K562 (cell line): ENCODE data around the gene SPTBN5. TPM values are rescaled to one million over a fixed set of nuclear protein-coding genes. Genes with fewer than 3 reads are reported as not detected.

Source experiments
- E2F5 ChIP-seq: sonication (generic); formaldehyde crosslinking; IDR thresholded peaks from 2 replicates; pipeline ENCODE4 v1.8.0; 2022; ENCODE audit warnings: mild to moderate bottlenecking, missing genetic modification reagents
- E4F1 ChIP-seq: fragments of 250-450 bp; sonication (Bioruptor Pico); IDR thresholded peaks from 2 replicates; pipeline ENCODE4 v1.5.0; 2021; ENCODE audit warnings: mild to moderate bottlenecking, borderline replicate concordance
- ELF4 ChIP-seq: fragments of 450-650 bp; formaldehyde crosslinking; IDR thresholded peaks from 2 replicates; pipeline ENCODE4 v1.4.0; 2022; ENCODE audit warnings: missing genetic modification characterization
- ELK3 ChIP-seq: fragments of 450-650 bp; formaldehyde crosslinking; IDR thresholded peaks from 2 replicates; pipeline ENCODE4 v1.4.0; 2020; ENCODE audit warnings: mild to moderate bottlenecking
- ERF ChIP-seq: fragments of 450-650 bp; formaldehyde crosslinking; IDR thresholded peaks from 2 replicates; pipeline ENCODE4 v1.4.0; 2020; ENCODE audit warnings: mild to moderate bottlenecking, mixed read lengths
- RBM34 ChIP-seq: fragments of 200-400 bp; formaldehyde crosslinking; IDR thresholded peaks from 2 replicates; pipeline ENCODE4 v1.6.1; 2018; ENCODE audit warnings: low read length, borderline replicate concordance; ENCODE audit not compliant: insufficient read depth
- RCOR1 ChIP-seq, 2 experiments: IDR thresholded peaks; 2 replicates each; pipeline ENCODE4 v1.6.1; 2012; ENCODE audit warnings: low read depth in 2 of 2, low read length in 2 of 2, borderline replicate concordance in 1 of 2, improper control_type of control experiment in 1 of 2
- SREBF2 ChIP-seq: sonication (generic); formaldehyde crosslinking; IDR thresholded peaks from 2 replicates; pipeline ENCODE4 v1.4.0; 2020; ENCODE audit warnings: mild to moderate bottlenecking, missing genetic modification reagents
- TBP ChIP-seq: optimal IDR thresholded peaks from 2 replicates; pipeline ENCODE3; 2011; ENCODE audit warnings: low read depth, low read length, improper control_type of control experiment
- ZNF124 ChIP-seq: sonication (generic); formaldehyde crosslinking; IDR thresholded peaks from 2 replicates; pipeline ENCODE4 v1.8.1; 2022; ENCODE audit warnings: missing genetic modification reagents
- ZNF239 ChIP-seq: fragments of 250-450 bp; sonication (Bioruptor Pico); IDR thresholded peaks from 2 replicates; pipeline ENCODE4 v1.4.0; 2020; ENCODE audit warnings: mild to moderate bottlenecking
- polyA plus RNA-seq, 8 experiments: library from polyadenylated mRNA; depleted of rRNA in 4 of 8; stranded (reverse) in 5 of 8; unstranded in 3 of 8; fragments of >200 nt; fragmentation: Nextera tagmentation in 2 of 8; fragmentation: Illumina TruSeq in 1 of 8; extraction: Ambion mirVana in 2 of 8; extraction: Trizol in 1 of 8; gene quantifications; 2 replicates each; pipeline versions ENCODE4 v1.2.1 to v1.2.3, GENCODE V29; 2011 to 2014; ENCODE audit warnings: inconsistent platforms in 1 of 8, missing spikeins in 1 of 8
- total RNA-seq, 7 experiments: library from RNA; depleted of rRNA in 6 of 7; stranded (reverse); fragments of >200 nt in 6 of 7; fragmentation: Illumina TruSeq in 2 of 7; extraction: Trizol in 2 of 7; gene quantifications; 2 replicates each; pipeline versions ENCODE4 v1.2.1 to v1.2.3, GENCODE V29; 2011 to 2021; ENCODE audit warnings: low replicate concordance in 1 of 7
- TF ChIP-seq, protein P1 (sequence below): sonication (generic); formaldehyde crosslinking; IDR thresholded peaks from 2 replicates; pipeline ENCODE4 v1.8.1; 2023; ENCODE audit warnings: mild to moderate bottlenecking, missing genetic modification reagents
- TF ChIP-seq, protein P2 (sequence below), 2 experiments: fragments of 450-650 bp; IDR thresholded peaks; 2 replicates each; pipeline ENCODE4 v1.6.1; 2016; ENCODE audit warnings: mild to moderate bottlenecking in 2 of 2, borderline replicate concordance in 1 of 2, low read depth in 1 of 2, moderate library complexity in 1 of 2

SPTBN5 gene
- total and polyA plus RNA-seq, 9 of the 15 experiments (the other 6 are each of a cell fraction or from before 2014, with no cell fraction given), result 0.02 TPM; not detected in 8

- TF ChIP-seq, protein P1, sequence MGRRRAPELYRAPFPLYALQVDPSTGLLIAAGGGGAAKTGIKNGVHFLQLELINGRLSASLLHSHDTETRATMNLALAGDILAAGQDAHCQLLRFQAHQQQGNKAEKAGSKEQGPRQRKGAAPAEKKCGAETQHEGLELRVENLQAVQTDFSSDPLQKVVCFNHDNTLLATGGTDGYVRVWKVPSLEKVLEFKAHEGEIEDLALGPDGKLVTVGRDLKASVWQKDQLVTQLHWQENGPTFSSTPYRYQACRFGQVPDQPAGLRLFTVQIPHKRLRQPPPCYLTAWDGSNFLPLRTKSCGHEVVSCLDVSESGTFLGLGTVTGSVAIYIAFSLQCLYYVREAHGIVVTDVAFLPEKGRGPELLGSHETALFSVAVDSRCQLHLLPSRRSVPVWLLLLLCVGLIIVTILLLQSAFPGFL (CRISPR knock-in tag), result no peak
- TF ChIP-seq ZNF124 (CRISPR knock-in tag) (no peak), ELK3 (CRISPR knock-in tag) (no peak), E4F1 (no peak), TBP (no peak), RBM34 (no peak), RCOR1 (IDR thresholded peaks at IDR 0.05; ENCODE audit: borderline replicate concordance in 1 of 2, low read depth in 2 of 2, low read length in 2 of 2) (0 out of 4 replicates have a peak, but pooled peaks of 1 of the 2 experiments have one; percentile 56), E2F5 (CRISPR knock-in tag) (no peak), ERF (no peak), SREBF2 (CRISPR knock-in tag) (no peak), ELF4 (CRISPR knock-in tag) (no peak), ZNF239 (no peak)
- TF ChIP-seq, protein P2, sequence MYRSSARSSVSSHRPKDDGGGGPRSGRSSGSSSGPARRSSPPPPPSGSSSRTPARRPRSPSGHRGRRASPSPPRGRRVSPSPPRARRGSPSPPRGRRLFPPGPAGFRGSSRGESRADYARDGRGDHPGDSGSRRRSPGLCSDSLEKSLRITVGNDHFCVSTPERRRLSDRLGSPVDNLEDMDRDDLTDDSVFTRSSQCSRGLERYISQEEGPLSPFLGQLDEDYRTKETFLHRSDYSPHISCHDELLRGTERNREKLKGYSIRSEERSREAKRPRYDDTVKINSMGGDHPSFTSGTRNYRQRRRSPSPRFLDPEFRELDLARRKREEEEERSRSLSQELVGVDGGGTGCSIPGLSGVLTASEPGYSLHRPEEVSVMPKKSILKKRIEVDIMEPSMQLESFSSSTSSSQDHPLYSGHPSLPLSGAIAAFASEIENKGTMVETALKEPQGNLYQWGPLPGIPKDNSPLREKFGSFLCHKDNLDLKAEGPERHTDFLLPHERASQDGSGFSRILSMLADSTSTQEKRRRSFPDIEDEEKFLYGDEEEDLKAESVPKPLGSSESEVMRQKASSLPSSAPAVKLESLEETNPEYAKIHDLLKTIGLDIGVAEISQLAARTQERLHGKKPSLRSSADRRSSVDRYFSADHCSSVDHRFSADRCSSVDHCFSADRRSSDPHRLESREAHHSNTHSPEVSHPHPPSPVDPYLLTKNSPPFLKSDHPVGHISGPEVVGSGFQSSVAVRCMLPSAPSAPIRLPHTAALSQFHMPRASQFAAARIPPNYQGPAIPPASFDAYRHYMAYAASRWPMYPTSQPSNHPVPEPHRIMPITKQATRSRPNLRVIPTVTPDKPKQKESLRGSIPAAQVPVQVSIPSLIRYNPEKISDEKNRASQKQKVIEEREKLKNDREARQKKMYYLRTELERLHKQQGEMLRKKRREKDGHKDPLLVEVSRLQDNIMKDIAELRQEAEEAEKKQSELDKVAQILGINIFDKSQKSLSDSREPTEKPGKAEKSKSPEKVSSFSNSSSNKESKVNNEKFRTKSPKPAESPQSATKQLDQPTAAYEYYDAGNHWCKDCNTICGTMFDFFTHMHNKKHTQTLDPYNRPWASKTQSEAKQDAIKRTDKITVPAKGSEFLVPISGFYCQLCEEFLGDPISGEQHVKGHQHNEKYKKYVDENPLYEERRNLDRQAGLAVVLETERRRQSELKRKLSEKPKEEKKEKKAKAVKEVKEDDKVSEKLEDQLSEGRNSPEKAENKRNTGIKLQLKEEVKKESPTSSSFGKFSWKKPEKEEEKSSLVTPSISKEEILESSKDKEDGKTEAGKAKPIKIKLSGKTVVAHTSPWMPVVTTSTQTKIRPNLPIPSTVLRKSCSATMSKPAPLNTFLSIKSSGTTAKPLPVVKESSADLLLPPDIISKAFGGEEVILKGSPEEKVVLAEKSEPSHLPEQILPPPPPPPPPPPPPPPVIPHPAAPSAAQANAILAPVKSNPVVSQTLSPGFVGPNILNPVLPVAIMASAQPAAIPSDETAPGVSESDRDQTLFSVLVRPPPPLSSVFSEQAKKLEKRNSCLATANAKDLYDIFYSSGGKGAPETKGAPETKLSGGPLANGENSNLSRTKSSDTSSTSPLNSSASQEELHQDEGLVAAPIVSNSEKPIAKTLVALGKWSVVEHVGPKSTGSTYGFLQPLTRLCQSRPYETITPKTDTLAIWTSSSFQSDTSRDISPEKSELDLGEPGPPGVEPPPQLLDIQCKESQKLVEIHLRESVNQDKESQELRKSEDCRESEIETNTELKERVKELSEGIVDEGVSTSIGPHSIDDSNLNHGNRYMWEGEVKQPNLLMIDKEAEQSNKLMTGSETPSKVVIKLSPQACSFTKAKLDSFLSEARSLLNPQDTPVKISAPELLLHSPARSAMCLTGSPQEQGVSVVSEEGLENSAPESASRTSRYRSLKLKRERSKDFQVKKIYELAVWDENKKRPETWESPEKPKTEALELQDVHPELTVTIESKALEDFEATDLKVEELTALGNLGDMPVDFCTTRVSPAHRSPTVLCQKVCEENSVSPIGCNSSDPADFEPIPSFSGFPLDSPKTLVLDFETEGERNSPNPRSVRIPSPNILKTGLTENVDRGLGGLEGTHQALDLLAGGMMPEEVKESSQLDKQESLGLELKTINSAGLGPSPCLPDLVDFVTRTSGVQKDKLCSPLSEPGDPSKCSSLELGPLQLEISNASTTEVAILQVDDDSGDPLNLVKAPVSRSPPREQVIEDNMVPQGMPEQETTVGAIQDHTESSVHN (IDR thresholded peaks at IDR 0.05; ENCODE audit: borderline replicate concordance in 1 of 2, low read depth in 1 of 2), result peak in 1 of 2 experiments; percentile 26; a peak in 1 of 4 replicates
These were observed 24.0 kb upstream of the SPTBN5 start (continued) for GRCh38 chr15:41917767-41918430.
